ENCODE measurements around the gene KIF12.

Gene KIF12

DNA sequence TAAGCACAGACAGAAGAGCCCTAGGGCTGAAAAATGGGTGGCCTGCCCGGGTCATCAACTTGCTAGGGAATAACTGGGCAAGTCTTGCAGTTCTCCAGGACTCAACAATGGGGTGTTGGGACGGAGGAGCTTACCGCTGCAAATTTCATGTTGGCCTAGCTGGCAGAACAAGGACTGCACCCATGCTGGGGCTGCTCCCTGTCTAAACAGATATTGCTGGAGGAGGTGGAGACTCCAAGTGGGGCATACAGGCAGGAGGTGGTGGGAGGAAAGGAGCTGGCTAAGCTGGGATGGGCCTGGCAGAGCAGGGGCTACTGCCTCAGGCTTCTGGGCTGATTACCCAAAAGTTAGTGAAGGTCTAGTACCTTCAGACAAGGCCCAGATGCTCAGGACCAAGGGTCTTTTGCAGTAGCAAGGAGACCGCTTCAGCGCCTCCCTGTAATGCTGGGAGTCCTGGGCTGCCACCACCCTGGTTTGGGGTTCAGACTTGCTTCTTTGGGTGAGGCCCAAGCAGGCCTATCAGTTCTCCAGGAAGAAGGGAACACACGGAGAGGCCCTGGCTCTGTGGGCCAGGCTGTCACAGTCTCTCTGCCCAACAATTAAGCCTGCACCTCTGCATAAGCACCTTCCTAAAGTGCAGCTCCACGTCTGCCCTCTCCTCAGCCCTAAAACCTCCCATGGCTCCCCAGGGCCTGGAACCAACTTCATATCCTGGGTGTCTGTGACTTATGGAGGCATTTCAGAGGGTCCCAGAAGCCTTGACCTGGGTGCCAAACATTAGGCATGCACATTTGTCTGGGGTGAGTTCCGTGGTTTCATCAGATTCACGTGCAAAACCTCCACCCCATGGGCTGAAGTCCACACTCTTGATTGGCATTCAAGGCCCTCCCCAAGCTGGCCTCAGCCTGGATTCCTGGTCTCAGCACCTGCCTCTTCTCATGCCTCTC, 24.2 kb upstream of the KIF12 start:
- DNase-seq: no peak

DNA sequence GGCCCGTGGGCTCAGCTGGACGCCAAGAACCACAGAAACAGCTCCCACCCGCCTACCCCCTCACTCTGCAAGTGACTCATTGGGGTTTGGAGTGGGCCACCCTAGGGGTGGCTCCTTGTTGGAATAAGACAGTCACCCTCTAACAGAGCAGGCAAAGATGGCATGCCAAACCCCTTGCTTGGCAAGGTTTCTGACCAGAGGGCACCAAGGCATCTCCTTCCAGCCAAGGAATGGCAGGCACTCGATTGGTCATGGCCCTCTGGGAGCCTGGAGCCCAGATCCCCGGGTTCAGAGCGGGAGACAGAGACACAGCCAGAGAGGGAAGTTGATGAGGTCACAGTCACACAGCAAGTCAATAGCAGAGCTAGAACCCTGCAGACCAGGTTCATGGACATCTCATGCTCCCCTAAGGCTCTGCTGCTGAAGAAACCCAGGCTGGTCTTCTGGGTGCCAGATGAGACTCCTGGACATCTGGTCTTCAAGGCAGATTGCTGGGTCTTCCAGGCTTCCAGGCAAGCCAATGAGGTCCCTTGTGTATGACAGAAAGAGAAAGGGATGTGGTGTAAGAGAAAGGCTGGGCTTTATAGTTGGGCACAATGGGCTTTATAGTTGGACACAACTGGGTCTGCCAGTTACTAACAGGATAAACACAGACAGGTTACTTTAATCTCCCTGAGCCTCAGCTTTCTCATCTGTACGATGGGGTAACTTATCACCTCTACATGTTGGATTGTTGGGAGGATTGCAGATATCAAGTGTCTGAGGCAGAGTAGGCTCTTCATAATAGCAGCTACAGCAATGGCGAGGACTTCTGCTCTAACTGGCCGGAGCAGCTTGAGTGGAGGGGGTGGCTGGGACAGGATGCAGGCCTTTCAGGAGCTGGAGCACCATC, 23.3 kb upstream of the KIF12 start:
- no peak for DNase-seq

DNA sequence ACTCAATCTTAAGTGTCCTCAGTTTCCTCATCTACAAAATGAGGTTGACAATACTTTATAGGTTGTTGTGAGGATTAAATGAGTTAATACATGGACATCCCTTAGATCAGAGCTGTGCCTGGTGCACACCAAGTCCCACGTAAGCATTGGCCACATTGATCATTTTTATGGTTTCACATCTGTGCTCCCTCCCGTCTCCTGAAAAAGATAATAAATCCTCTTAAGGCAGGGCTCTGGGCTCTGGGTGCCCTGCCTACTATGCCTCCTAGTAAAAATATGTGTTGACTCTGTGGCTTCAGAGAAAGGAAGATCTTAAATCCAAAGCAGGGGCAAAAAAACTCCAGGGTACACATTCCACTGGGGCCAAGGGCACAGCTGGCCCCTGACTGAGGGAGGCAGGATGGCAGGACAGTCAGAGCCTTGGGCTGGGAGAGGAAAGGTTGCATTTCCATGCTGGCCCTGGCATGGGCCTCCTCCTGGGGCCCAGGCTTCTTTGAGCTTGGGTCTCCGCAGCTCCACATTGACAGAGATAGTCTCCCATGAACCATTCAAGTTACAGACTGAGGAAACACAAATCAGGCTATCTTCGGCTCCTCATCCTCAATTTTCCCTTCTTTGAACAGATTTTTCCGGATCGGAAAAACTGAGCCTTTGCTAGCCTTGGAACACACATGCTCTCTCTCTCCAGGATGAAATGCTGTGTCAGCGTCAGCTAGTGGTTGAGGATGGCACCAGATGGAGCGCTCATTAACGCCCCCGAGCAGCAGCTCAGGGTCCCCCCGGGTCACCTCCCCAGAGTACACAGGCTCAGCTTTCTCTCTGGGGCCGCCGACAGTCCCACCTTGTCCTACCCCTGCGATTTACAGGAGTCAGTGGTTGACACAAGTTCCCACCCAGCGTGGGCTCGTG, 22.4 kb upstream of the KIF12 start:
- no peak for DNase-seq

DNA sequence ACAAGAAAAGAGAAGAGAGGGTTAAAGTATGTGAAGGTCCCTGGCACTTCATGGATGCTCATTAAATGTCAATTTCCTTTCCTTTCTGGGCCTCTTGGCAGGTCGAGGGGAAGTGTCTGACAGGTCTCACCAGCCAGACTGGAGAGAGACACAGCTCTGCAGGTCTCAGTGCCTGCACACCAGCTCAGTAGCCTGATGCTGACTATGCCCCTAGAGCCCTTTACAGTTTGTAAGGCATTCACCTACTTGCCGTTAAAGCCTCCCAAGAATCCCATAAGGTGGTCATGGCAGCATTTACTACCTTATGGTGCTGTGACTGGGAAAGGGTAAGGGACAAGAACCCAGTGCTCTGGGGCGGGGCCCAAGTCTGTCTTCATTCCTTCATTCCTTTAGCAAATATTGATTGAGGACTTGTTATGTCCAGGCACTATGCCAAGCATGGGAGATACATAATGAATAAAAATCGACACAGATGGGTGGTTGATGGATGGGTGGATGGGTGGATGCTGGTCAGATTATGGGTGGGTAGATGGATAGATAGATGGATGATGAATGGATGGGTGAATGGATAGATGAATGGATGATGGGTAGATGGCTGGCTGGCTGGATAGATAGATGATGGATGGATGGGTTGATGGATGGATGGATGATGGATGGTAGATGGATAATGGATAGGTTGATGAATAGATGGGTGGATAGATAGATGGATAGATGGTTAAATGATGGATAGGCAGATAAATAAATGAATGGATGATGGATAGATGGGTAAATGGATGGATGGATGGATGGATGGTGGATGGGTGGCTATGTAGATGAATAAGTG, 21.3 kb upstream of the KIF12 start:
- no peak for DNase-seq

DNA sequence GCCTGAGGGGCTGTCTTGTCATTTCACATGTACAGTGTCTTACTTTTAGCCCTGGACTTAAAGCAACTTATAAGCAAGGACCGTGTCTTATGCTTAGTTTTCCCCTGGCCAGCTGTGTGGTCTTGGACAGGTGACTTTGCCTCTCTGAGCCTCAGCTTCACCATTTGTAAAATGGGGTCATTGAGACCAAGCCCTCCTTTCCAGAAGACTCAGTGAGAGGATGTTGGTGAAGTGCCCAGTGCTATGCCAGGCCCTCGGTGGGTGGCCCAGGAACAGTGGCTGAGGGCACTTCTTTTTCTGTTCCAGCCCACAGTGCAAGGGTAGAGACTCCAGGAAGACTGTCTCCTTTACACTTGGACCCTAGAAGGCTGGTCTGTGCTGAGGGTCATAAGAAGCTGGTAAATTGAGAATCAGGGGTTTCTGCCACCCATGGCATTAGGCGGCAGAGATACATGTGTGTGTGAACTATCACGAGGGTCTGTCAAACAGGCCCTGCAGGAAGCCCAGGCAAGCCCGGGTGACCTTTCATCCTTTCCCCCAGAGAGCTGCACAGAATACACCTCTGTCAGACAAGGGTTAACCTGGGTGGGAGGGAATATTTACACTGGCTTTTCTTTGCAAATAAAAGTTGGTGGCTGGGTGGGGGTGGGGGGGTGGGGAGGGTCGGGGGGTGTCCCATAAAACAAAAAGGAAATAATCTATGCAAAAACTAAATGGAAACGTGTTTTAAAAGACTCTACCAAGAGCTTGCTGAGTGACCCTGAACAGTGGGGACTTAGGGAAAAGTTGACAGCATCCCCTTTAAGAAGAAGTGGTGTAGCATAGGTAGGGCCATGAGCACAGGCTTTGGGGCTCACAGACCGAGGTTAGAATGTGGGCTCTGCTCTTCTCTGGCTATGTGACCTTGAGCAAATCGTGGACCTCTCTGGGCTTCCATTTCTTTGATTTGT, 20.4 kb upstream of the KIF12 start:
- DNase-seq: no peak

DNA sequence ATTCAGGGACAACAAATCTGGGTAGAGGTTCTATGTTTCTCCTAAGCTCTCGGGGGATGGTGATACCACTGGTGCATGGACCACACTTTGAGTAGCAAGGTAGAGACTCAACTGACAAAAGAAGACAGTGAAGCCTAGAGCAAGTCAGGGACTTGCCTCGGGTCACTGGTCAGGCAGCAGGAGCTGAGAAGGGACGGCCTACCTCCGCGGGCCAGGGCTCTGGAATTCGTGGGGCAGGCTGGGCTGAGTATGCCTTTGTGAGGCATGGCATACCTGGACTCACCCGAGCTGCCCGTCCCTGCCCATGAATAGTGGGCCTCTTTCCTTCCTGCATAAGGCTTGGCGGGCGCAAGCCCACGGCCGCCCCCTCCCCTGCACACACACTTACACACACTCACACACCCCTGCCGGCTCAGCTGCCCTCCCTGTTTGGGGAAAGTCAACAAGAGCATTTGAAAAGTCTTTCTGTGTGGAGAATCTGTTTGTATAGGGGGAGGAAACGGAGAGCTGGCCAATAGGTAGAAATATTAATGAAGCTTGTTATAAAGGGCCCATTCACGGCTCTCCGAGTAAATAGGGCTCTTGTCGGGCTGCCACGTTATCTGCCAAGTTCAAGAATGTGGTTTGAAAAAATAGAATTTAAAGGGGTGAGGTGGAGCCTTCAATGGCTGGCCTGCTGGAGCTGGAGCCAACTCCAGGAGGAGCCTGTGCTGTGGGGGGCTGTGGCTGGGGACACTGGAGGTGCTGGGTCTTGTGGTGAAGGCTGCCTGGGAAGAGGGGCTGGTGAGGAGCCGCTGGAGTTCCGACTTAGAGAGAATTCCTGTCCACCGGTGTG, 19.1 kb upstream of the KIF12 start:
- DNase-seq: no peak

DNA sequence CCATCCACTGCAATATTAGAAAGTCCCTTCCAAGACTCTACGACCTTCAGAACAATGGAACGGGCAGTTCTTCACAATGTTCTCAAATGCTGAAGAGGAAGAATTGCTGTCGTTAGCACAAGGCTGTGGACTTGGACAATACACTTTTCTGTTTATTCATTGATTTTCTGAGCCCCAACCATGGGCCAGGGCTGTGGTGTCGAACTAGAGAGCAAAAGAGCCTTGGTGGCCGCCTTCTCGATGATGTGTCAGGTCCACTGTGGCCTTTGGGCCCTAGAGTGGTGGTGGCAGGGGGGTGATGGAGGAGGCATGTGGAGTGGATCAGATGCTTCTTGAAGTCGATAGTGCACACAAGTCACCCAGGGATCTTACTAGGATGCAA, 18.5 kb upstream of the KIF12 start:
- DNase-seq: no peak

DNA sequence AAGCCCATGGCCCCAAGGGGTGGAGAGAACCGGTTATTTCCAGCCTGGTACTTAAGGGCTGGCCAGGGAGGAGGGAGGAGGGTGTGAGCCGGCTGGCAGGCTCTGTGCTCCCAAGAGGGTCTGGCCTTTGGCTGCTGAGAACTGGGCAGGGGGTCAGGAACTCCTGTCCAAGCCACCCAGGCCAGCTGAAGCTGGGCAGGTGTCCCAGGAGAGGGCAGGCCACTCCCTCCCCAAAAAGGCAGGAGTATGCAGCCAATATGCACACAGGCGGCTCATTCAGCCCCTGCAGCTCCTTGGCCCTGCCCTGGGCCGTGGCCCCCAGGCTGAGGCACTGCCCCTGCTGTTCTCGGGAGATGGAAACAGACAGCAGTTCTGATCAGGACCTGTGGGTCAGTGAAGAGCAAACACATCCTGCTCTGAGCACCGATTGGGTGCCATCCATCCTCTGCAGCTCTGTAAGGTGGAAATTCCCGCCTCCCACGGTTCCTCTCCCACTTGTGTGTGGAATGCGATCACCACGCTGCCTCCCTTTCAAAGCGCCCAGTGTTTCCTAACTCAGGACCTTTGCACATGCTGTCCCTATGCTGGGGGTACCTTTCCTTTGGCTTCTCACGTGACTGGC, 17.1 kb upstream of the KIF12 start:
- DNase-seq: no peak

DNA sequence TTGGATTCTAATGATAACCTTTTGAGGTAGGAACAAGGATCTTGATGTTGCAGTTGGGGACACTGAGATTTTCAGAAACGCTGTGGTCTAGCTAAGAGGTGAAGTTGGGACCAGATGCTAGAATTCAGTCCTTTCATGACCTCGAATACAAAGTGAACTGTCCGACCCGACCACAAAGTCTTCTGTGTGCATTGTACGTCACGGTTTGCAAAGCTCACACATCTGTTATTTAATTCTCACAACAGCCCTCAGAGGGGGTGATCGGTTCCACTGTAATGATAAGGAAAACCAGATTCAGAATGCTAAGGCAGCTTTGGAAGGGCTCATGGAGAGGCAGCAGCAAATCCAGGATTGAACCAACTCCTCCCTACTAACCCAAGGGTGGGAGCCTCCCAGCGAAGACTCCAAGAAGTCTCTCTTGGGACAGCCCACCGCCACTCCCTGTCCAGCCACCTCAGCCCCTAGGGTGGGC, 16.6 kb upstream of the KIF12 start:
- no peak for DNase-seq

DNA sequence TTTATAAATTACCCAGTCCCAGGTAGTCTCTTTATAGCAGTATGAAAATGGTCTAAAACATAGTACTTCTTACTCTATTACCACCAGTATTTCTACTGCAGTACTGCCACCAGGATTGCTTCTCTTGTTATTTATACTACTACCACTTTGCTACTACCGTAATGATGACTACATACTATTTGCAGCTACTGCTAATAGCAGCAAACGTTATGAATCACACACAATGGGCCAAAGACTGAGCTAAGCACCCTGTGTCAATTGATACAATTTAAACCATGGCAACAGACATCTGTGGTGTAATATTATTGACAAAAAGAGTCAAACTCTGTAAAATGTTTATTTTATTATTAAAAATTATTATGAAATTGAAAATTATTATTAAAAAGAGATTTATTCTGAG, 15.3 kb upstream of the KIF12 start:
- DNase-seq: no peak

DNA sequence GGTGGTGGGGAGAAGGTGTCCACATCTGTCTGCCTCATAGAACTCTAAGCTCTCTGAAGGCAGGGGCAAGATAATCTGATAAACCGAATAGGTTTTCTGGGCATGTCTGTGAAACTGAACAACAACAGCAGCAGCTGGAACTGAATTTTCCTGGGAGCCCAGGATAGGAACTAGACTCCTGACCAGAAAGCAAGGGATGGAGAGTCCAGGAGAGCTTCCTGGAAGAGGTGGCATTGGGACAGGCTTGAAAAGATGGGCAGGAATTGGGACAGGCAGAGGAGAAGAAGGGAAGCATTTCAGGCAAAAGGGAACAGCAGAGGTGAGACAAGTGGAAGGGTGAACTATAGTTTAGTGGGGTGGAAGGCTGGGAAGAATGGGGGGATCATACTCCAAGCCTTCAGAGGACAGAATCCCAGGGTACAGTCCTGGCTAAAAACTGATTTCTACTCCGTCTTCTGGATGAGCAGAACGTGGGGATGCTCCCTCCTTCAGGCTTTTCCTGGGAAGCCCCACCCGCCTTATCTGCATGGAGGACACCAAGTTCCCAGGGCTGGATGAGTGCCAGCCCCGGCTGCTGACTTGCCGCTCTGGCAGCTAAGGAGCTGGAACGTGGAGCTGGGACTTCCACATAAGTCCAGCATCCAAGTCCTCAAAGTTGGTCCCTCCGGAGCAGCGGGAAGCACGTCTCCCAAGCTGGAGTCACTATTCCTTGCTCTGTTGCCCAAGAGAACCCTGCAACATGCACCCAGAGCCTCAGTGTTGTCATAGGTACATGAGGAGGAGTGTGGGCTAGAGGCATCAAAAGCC, 13.9 kb upstream of the KIF12 start:
- no peak for DNase-seq

DNA sequence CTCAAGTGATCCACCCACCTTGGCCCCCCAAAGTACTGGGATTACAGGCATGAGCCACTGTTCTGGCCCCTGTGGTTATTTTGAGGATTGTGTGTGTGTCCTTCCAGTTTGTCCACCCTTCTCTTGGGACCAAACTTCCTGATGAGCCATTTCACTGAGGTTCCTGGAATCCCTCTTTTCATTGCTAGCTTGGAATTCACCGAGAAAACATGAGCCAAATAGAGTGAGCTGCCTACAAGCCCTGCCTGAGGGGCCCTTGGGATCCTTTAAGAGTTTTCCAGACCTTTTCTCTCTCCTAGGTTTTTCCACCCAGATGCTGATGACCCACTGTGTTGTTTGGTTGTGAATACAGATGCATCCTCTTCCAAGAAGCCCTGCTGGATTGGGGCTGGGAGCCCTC, 13.2 kb upstream of the KIF12 start:
- no peak for DNase-seq

DNA sequence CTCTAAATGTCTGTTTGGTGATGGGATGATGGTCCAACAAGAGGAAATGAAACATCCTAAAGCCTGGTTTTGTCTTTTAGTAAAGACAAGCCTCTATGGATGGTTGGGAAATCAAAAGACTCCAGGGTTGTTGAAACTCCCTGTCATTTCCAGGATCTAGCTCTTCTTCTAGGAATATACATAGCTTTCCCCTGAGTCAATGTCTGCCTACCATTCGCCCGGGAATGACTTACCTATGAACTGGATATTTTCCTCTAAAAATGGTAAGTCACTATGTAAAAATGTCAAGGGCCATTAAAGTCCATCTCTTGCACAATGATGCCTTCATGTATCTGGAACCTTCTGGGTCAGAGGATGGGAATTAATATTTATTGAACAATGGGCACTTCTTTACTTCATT, 11.1 kb upstream of the KIF12 start:
- DNase-seq: no peak

DNA sequence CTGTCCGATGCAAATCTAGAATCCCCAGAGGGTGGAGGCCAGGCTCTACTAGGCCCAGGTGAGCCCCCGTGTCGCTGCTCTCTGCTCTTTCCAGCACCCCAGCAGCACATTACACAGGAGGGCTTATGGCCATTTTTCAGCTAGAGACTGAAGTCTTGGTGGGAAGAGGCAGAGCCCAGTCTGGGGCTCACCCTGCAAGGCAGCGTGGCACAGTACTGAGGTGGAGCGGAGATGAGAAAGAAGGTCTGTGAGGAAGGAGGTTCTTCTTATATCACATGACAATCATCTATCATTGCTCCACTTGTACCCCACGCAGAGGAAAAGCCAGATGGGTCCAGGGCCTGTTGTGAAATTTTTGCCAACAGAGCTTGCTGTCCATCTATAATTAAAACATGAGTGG, 10.0 kb upstream of the KIF12 start:
- no peak for DNase-seq

DNA sequence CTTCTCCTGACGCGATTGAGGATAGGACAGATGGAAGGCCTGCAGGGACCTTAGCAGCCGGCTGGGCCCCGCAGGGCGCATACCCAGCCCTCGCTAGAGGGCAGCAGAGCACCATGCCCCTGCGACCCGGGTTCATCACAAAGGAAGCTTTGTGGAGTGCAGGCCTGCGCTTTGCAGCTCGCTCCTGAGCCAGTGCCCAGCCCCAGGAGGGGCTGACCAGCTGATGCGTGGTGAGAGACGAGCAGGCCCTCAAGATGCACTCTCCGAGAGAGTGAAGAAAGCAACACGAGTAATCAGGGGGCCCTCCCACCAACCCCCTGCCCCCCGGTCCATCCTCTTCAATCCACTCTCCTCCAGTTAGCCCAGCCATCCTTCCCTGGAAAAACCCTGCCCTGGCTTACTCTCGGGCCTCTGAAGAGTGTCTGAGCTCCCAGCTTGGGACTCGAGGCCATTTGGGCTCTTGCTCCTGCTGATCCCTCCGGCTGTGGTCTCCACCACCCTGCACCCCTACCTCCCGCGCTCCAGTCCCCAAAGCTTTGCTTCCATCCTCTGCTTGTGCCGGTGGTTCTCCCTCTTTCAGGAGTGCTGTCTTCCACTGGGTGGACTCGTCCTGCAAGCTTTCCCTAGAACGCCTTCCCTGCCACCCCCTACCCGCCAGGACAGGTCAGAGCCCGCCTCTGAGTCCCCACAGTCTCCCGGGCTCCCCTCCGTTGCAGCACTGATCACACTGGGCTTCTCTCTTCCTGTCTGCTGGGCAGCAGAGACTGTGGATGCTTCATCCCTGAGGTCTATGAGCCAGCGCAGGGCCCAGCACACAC, 9.1 kb upstream of the KIF12 start:
- peak; percentile 41 for DNase-seq

DNA sequence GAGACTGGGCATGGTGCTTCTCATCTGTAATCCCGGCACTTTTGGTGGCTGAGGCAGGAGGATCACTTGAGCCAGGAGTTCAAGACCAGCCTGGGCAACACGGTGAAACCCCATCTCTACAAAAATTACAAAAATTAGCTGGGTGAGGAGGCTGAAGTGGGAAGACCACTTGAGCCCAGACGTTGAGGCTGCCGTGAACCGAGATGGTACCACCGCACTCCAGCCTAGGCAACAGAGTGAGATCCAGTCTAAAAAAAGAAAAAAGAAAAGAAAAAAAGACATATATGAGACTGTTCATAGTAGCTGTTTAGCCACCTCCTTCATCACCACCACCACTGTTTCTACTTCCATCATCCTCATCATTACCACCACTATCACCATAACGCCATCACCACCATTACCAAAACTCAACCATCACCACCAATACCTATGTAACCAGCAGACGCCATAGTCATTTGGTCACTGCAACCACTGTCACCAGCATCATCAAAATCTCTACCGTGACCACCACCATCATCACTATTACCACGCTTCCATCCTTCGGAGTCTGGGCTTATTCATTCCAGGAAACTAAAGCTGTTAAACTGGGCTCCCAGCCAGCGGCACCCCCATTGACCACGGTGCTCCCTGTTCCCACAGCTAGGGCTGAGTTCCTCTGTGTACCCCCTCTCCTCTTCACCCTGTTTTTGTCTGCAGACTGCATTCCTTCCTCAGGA, 8.4 kb upstream of the KIF12 start:
- DNase-seq: no peak

DNA sequence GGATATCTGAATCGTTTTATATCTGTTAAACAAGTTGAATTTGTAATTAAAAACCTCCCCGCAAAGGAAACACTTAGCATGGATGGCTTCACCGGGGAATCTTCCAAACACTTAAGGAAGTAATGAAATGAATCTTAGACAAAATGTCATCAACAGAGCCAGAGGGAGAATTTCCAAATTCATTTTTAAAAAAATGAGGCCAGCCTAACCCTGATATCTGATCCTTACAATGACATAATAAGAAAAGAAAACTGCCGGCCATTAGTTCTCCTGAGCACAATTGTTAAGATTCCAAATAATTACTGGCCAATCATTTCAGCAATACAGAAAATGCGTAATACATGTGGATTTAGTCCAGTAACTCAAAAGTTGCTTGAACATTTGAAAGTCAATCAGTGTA, 6.1 kb upstream of the KIF12 start:
- no peak for DNase-seq

Data from KG1 (cell line).